Thoracic aorta (tissue), 2 donors: Measurements from ENCODE around the gene SELENON. TPM values are rescaled to one million over a fixed set of nuclear protein-coding genes. Genes with fewer than 3 reads are reported as not detected.

Source experiments
- ATAC-seq: fragments of 150-250 bp; one replicate; pipeline ENCODE4 v1.8.0; 2017; ENCODE audit warnings: low read depth; ENCODE audit not compliant: insufficient number of reproducible peaks, low FRiP score
- DNase-seq: peaks from one replicate; pipeline ENCODE4 v3.0.0-alpha.2; 2020; ENCODE audit warnings: low spot score
- H3K27ac ChIP-seq, 2 donors: fragments of 200-600 bp; sonication (generic); 1 replicate in 1 of 2; 2 replicates in 1 of 2; pipeline ENCODE4 v1.5.1; 2016; ENCODE audit warnings: mild to moderate bottlenecking in 2 of 2, moderate library complexity in 2 of 2
- H3K27me3 ChIP-seq: fragments of 200-600 bp; sonication (generic); replicated peaks from 2 replicates; pipeline ENCODE4 v1.6.0; 2016; ENCODE audit warnings: mild to moderate bottlenecking; ENCODE audit not compliant: insufficient read depth
- H3K36me3 ChIP-seq: fragments of 200-600 bp; sonication (generic); one replicate; pipeline ENCODE4 v1.5.1; 2016
- H3K4me1 ChIP-seq, 2 donors: fragments of 200-600 bp; sonication (generic); 1 replicate in 1 of 2; 2 replicates in 1 of 2; pipeline versions ENCODE4 v1.5.1 to v1.6.0; 2016; ENCODE audit warnings: low read depth in 2 of 2, mild to moderate bottlenecking in 1 of 2; ENCODE audit not compliant: control insufficient read depth in 1 of 2
- H3K4me3 ChIP-seq: fragments of 200-600 bp; sonication (generic); 2 replicates; pipeline ENCODE4 v1.5.1; 2016; ENCODE audit warnings: mild to moderate bottlenecking
- H3K9me3 ChIP-seq: fragments of 200-600 bp; sonication (generic); 2 replicates; pipeline ENCODE4 v1.5.1; 2016
- total RNA-seq, 2 donors: library from RNA; depleted of rRNA; stranded (reverse); fragments of >200 nt; gene quantifications; one replicate each; pipeline versions ENCODE4 v1.1.0 to v1.2.3, GENCODE V29; 2016
- TF ChIP-seq, protein P1 (sequence below): fragments of 200-600 bp; sonication (generic); IDR thresholded peaks from one replicate; pipeline ENCODE4 v1.5.1; 2019; ENCODE audit warnings: antibody characterized with exemption

SELENON gene
- total RNA-seq, 2 donors from 2014 or later, result 44.1 to 48.6 TPM

DNA sequence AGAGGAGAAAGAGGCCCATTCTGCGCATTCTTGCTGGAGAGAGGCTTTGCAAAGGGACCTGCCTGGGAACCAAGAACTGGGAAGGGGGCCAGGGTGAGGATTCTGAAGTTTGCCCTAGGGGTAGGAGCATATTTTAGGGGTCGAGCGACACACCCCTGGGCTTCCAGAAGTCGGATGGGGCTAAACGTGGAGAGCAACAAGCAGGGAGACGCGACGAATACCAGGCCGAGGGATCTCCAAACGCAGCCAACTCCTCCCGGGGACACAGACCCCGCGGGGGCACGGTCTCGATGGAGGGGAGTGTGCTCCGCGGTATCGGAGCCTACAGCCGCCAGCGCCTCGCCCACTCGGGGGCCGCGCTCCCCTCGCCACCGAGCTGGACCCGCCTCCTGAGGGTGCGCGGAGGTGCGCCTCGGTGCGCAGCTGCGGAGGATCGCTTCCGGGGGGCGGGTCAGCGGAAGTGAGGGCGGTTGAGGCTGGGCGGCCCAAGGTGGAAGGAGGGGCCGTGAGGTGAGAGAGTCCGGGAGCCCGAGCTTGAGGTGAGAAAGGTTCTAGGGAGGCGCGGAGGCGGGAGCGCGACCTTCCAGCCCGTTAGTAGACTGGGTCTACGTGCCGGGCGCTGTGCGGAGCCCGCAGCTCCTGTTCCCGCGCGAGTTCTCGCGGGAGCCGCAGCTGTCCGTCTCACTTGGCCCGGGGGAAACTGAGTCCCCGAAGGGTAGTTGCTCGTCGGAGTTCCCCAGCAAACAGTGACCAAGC is 19.7 kb downstream of the SELENON start, which contains the start of gene MTFR1L:
Gene MTFR1L, plus strand, starts transcription at position 464 of the 756 bp plus-strand sequence. CDS start 3,151 bp downstream, outside the sequence.
- peaks cover 19 to 38% of the 10 kb centered on the region in 2 donors for H3K4me1 ChIP-seq
- peaks cover 13% of the 10 kb centered on the region for H3K36me3 ChIP-seq
- no peaks in the 10 kb centered on the region for H3K9me3 ChIP-seq
- ATAC-seq (peak; percentile 72), DNase-seq (no peak)
- H3K27ac ChIP-seq, result peak within 1 kb of the TSS; percentile 84 to 89
- H3K4me3 ChIP-seq, result peak within 1 kb of the TSS; percentile 94
- TF ChIP-seq, protein P1, sequence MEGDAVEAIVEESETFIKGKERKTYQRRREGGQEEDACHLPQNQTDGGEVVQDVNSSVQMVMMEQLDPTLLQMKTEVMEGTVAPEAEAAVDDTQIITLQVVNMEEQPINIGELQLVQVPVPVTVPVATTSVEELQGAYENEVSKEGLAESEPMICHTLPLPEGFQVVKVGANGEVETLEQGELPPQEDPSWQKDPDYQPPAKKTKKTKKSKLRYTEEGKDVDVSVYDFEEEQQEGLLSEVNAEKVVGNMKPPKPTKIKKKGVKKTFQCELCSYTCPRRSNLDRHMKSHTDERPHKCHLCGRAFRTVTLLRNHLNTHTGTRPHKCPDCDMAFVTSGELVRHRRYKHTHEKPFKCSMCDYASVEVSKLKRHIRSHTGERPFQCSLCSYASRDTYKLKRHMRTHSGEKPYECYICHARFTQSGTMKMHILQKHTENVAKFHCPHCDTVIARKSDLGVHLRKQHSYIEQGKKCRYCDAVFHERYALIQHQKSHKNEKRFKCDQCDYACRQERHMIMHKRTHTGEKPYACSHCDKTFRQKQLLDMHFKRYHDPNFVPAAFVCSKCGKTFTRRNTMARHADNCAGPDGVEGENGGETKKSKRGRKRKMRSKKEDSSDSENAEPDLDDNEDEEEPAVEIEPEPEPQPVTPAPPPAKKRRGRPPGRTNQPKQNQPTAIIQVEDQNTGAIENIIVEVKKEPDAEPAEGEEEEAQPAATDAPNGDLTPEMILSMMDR, result no peak
- H3K27me3 ChIP-seq, result no peaks in the 10 kb centered on the region

DNA sequence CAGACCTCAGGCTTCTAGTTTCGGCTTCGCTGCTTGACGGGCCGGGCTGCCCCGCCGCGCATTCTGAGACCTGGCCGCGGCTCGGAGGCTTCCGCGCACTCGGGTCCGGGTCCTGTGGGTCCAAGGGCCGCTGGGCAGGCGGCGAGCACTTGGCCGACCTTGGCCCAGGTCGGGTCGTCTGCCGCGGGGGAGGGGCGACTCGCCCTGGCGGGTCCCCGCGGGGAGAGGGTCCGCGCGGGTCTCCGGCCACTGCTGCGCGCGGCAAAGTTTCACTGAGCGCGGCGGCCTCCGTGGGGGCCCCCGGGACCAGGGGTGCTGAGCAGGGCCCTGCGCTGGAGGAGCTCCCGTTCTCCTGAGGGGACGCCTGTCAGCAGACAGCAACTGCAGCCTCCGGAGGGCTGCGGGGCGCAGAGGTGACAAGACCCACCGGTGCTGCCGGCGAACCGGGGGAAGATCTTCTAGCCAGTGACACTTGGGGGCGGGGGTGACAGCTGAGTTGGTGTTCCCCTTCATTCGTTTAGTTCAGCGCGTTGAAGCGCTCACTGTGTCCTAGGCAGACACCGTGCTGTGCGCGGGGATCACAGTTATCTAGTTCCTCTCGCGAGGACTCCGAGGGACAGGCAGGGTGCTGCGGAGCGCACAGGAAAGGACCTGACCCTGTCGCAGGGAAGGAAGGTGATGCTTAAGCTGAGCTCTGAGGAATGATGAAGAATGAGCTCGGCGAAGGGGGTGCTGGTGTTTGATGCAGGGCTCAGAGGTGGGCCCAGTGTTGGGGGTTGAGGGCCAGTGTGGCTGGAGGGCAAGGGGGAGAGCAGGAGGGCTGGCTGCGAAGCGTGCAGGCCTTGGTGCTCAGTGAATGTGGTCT is 20.5 kb downstream of the SELENON start:
- Histone ChIP-seq H3K4me3 (peak overlapping the region; percentile 94), H3K4me1 (peaks cover 19 to 38% of the 10 kb centered on the region in 2 donors), H3K27me3 (no peaks in the 10 kb centered on the region), H3K36me3 (peaks cover 6% of the 10 kb centered on the region), H3K9me3 (no peaks in the 10 kb centered on the region), H3K27ac (peak overlapping the region; percentile 84 to 89)
- DNase-seq (no peak), ATAC-seq (no peak)
- TF ChIP-seq, protein P1, result no peak

DNA sequence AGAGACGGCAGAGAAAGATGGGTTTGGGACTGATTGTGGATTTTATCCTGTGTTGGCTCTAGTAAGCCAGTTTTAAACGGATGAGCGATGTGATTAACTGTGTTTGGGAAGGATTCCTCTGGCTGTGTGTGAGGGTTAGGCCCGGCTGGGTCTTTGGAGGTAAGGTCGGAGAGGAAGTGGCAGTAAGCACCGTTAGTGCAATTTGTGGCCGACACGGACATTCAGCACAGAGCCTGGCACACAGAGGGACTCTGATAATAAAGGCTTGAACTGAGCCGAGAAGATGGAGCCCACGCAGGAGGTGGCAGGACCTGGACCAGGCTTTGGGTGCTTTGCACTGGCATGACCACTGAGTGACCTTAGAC is 21.1 kb downstream of the SELENON start:
- H3K27ac ChIP-seq, result peak overlapping the region; percentile 84 to 89
- H3K9me3 ChIP-seq, result no peaks in the 10 kb centered on the region
- TF ChIP-seq, protein P1, result no peak
- DNase-seq, result no peak
- peak overlapping the region; percentile 94 for H3K4me3 ChIP-seq
- no peaks in the 10 kb centered on the region for H3K27me3 ChIP-seq
- H3K36me3 ChIP-seq, result peaks cover 4% of the 10 kb centered on the region
- no peak for ATAC-seq
- peaks cover 19 to 38% of the 10 kb centered on the region in 2 donors for H3K4me1 ChIP-seq

DNA sequence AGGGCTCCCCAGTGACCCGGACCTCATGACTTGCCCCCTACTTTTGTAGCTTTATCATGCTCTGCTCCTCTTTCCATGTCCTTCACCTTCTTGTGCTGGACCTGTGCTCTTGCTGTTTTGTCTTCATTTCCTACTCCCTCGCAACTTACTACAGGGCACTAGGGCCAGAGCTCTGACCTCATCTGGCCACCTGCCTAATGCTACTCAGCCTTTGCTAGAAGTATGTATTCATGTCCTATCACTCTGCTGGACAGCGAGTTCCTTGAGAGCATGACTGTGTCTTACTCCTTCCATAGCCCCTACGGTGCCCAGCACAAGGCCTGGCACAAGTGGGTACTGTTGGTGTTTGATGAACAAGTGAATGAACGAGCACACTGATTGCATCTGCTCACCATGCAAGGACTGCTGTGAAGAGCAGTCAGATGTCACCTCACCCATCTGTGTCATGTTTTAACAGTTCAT is 21.7 kb downstream of the SELENON start:
- H3K9me3 ChIP-seq, result no peaks in the 10 kb centered on the region
- H3K27me3 ChIP-seq, result no peaks in the 10 kb centered on the region
- peak overlapping the region; percentile 30 to 89 for H3K27ac ChIP-seq
- peaks cover 19 to 38% of the 10 kb centered on the region in 2 donors for H3K4me1 ChIP-seq
- H3K4me3 ChIP-seq, result peak overlapping the region; percentile 94
- no peak for ATAC-seq
- no peak for DNase-seq
- TF ChIP-seq, protein P1, result no peak
- peaks cover 10% of the 10 kb centered on the region for H3K36me3 ChIP-seq

DNA sequence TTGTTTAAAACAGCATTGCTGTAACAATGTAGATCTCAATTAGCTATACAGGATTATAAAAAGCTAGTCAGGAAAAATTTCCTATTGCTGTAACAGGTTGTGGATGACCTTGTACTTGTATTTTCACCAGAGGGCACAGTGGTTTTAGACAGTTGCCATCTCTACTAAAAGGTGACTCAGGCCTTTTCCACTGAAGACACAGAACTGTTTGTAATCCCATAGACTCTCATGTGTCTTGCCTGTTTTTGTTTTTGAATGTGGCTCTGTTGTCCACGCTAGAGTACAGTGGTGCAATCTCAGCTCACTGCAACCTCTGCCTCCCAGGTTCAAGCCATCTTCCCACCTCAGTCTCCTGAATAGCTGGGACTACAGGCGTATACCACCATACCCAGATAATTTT is 25.6 kb downstream of the SELENON start:
- H3K36me3 ChIP-seq, result peaks cover 47% of the 10 kb centered on the region

More for the DNA sequence above, 25.6 kb downstream of the SELENON start:
- no peak for DNase-seq
- Histone ChIP-seq H3K27me3 (no peaks in the 10 kb centered on the region), H3K27ac (no peak overlapping the region), H3K4me3 (no peak overlapping the region), H3K4me1 (peaks cover 12 to 24% of the 10 kb centered on the region in 2 donors), H3K9me3 (no peaks in the 10 kb centered on the region)
- no peak for ATAC-seq
- TF ChIP-seq, protein P1, result no peak
